ENCODE measurements around the gene GPHA2.

- no peak for TF ChIP-seq CTCF (IDR thresholded peaks at IDR 0.05; ENCODE audit: poor library complexity)
- no peak for TF ChIP-seq EZH2 (IDR thresholded peaks at IDR 0.05; ENCODE audit: borderline replicate concordance)
- no peak for TF ChIP-seq EZH2phosphoT487 (IDR thresholded peaks at IDR 0.05; ENCODE audit: low read depth, severe bottlenecking, unreplicated experiment)
Measured at GRCh38 chr11:64894812-64895452, 40.8 kb downstream of the GPHA2 start.

All from hepatocyte (in vitro differentiated cells).